DOHH2 (cell line): Measurements from ENCODE around the gene CPS1.

ENCODE experiments used
- CTCF ChIP-seq: fragments of 200-600 bp; sonication (generic); IDR thresholded peaks from one replicate; pipeline ENCODE4 v1.5.1; 2014; ENCODE audit warnings: antibody characterized with exemption, mild to moderate bottlenecking, low read depth, low read length; ENCODE audit not compliant: poor library complexity, severe bottlenecking
- EZH2phosphoT487 ChIP-seq: fragments of 200-600 bp; sonication (generic); IDR thresholded peaks from 2 replicates; pipeline ENCODE4 v1.6.1; 2017; ENCODE audit warnings: borderline replicate concordance, mild to moderate bottlenecking, antibody characterized with exemption, low read length, moderate library complexity, mixed read lengths

DNA sequence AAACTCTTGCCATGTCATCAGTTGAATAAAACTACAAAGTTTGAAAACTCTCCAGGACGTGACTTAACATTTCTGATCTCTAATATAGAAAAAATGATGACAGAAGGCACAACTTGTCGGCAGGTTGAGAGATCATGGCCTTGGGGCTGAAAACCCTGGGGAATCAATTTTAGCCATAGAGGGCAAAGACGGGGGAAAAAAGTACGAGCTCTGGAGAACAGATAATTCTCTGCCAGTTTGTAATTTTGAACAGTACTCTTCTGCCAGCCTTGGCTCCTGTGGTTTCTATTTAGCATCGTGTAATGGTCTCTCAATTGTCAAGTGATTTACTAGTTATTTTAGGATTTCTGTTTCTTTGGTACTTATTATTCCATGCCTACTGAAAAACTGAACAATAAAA lies 25.3 kb upstream of the CPS1 start:
- TF ChIP-seq CTCF (no peak), EZH2phosphoT487 (no peak)
